Measurements from ENCODE around the gene PNPLA2.

The PNPLA2 gene

DNA sequence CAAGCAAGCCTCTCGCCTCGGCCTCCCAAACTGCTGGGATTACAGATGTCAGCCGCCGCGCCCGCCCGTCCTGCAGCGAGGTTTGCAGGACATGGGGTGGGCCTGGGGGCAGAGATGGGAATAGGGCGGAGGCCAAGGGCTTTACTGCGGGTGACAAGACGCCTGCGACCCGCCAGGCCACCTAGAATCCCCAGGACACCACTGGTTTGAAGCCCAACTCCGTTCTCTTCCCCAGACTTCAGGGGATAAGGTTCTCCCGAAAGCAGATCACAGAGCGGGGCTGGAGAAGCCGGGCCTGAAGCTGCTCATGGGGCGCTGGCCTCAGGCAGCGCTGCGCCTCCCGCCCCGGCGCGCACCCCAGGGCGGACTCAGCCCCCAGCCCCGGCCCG, 23.3 kb downstream of the PNPLA2 start:
- Mint-ChIP-seq H3K9me3 (no peaks in the 10 kb centered on the region), H3K36me3 (ENCODE audit: low read depth) (peaks cover 8% of the 10 kb centered on the region), H3K27me3 (ENCODE audit: low read depth, poor library complexity) (peaks cover 11% of the 10 kb centered on the region), H3K4me3 (peak overlapping the region; percentile 87), H3K27ac (peak overlapping the region; percentile 90), H3K4me1 (peaks cover 40% of the 10 kb centered on the region)
- TF ChIP-seq, protein P1, sequence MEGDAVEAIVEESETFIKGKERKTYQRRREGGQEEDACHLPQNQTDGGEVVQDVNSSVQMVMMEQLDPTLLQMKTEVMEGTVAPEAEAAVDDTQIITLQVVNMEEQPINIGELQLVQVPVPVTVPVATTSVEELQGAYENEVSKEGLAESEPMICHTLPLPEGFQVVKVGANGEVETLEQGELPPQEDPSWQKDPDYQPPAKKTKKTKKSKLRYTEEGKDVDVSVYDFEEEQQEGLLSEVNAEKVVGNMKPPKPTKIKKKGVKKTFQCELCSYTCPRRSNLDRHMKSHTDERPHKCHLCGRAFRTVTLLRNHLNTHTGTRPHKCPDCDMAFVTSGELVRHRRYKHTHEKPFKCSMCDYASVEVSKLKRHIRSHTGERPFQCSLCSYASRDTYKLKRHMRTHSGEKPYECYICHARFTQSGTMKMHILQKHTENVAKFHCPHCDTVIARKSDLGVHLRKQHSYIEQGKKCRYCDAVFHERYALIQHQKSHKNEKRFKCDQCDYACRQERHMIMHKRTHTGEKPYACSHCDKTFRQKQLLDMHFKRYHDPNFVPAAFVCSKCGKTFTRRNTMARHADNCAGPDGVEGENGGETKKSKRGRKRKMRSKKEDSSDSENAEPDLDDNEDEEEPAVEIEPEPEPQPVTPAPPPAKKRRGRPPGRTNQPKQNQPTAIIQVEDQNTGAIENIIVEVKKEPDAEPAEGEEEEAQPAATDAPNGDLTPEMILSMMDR (IDR thresholded peaks at IDR 0.05) = no peak
- no peak for DNase-seq

DNA sequence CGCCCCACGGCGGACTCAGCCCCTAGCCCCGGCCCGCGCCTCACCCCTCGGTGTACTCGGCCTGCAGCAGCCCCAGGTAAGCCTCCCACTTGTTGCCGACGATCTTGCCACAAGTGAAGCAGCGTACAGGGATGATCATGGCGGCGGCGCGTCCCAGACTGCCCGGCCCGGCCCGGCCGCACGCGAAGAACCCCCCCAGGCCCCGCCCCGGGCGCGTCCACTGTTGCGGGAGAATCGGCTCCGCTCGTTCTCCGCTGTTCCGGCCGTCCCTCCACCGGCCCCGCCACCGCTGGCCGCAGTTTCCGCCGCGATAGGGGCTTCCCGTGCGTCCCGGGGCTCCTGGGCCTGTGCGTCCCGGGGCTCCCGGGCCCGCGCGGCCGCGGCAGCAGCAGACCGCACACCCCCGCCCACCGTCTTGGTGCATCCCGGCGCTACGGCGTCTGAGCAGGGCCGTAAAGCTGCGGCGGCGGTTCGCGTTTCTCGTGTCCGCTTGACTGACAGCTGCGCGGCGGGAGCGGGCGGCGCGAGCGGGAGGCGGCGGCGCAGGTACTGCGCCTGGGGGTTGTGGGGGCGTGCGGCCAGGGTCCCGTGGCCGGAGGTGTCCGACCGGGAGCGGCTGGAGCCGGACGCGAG, 23.8 kb downstream of the PNPLA2 start, which contains the start of the genes POLR2L and TSPAN4:
Gene POLR2L (minus strand): TSS at position 160 of the 633 bp plus-strand sequence. CDS start 21 bp downstream, at position 139.
Gene TSPAN4 (plus strand): TSS at position 483 of the 633 bp plus-strand sequence. CDS start 7,453 bp downstream, outside the sequence.
- peaks cover 13% of the 10 kb centered on the region for H3K27me3 Mint-ChIP-seq (ENCODE audit: low read depth, poor library complexity)
- DNase-seq = peak; percentile 91
- H3K4me1 Mint-ChIP-seq = peaks cover 40% of the 10 kb centered on the region
- no peaks in the 10 kb centered on the region for H3K9me3 Mint-ChIP-seq
- TF ChIP-seq, protein P1 (IDR thresholded peaks at IDR 0.05) = no peak
- peak within 1 kb of the TSS; percentile 87 for H3K4me3 Mint-ChIP-seq
- peak within 1 kb of the TSS; percentile 90 for H3K27ac Mint-ChIP-seq
- H3K36me3 Mint-ChIP-seq (ENCODE audit: low read depth) = peaks cover 8% of the 10 kb centered on the region

DNA sequence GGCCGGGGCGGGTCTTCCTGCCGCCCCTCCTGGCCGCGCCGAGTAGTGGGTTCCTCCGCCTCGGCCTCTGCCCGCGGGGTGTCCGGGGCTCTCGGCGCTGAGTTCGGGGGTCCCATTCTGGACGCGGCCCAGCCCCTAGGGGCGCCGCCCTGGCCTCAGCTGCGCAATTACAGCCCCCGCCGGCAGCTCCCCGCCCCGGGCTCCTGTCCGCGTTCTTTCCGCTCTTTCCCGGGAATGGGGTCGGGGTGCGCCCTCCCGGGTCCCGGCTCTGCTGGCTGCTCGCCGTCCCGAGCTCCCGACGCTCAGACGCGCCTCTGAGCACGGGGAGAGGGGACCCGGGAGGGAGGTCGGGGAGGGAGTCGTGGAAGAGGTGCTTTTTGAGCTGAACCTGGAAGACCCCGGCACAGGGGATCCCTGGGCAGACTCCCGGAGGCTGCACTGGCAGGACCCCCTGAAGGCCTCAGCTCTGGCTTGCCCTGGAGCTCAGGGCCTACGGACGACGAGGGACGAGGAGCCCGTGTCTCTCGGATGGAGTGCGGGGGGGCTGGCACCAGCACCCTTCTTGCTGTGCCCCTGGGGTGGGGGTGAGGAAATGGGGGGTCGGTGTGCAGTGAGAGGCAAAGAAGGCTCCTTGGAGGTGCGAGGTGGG, 24.5 kb downstream of the PNPLA2 start:
- Mint-ChIP-seq H3K4me1 (peaks cover 40% of the 10 kb centered on the region), H3K4me3 (peak overlapping the region; percentile 80), H3K9me3 (no peaks in the 10 kb centered on the region), H3K27me3 (ENCODE audit: low read depth, poor library complexity) (peaks cover 13% of the 10 kb centered on the region), H3K27ac (no peak overlapping the region), H3K36me3 (ENCODE audit: low read depth) (peaks cover 8% of the 10 kb centered on the region)
- TF ChIP-seq, protein P1 (IDR thresholded peaks at IDR 0.05) = no peak
- peak; percentile 47 for DNase-seq

DNA sequence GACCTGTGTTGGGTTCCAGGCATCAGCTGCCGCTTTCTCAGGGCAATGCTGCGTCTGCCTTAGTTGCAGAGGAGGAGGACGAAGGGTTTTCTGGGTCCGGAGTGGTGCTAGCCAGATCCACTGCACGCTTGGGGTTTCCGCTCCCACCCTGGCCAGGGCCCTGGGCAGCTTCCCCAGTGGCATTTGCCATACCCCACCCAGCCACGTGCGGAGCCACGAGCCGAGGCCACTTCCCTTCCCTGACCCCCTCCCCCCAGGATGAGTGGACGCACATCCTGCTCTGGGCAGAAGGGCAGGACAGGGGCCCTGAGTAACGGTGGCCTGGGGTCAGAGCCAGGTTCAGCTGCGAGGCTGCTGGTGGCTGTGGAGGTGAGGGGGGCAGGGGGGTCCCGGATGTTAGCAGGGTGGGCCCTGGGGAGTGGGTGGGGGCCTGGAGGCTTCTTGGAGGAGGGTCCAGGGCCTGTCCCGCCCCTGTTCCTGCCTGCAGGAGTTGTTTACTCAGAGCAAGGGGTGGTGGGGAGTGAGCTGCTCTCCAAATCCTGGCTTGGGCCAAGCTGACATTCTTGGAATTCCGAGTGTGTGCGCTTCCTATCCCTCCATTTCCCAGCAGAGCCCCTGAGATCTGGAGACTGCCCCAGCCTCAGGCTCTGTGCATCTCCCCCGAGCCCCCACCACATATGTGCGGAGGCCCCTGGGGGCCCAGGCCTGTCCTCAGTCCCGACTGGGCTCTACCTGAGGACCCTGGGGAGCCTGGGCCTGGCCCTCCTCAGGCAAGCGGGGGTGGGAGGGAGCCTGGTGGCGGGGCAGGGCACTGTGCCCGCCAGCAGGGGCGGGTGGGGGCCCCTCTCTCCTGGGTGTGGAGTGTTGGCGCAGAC, 25.3 kb downstream of the PNPLA2 start:
- H3K27me3 Mint-ChIP-seq (ENCODE audit: low read depth, poor library complexity) = peaks cover 20% of the 10 kb centered on the region
- H3K4me3 Mint-ChIP-seq = peak overlapping the region; percentile 80
- peak; percentile 70 for DNase-seq
- H3K27ac Mint-ChIP-seq = no peak overlapping the region
- TF ChIP-seq, protein P1 (IDR thresholded peaks at IDR 0.05) = no peak
- peaks cover 40% of the 10 kb centered on the region for H3K4me1 Mint-ChIP-seq
- no peaks in the 10 kb centered on the region for H3K9me3 Mint-ChIP-seq
- H3K36me3 Mint-ChIP-seq (ENCODE audit: low read depth) = peaks cover 8% of the 10 kb centered on the region

DNA sequence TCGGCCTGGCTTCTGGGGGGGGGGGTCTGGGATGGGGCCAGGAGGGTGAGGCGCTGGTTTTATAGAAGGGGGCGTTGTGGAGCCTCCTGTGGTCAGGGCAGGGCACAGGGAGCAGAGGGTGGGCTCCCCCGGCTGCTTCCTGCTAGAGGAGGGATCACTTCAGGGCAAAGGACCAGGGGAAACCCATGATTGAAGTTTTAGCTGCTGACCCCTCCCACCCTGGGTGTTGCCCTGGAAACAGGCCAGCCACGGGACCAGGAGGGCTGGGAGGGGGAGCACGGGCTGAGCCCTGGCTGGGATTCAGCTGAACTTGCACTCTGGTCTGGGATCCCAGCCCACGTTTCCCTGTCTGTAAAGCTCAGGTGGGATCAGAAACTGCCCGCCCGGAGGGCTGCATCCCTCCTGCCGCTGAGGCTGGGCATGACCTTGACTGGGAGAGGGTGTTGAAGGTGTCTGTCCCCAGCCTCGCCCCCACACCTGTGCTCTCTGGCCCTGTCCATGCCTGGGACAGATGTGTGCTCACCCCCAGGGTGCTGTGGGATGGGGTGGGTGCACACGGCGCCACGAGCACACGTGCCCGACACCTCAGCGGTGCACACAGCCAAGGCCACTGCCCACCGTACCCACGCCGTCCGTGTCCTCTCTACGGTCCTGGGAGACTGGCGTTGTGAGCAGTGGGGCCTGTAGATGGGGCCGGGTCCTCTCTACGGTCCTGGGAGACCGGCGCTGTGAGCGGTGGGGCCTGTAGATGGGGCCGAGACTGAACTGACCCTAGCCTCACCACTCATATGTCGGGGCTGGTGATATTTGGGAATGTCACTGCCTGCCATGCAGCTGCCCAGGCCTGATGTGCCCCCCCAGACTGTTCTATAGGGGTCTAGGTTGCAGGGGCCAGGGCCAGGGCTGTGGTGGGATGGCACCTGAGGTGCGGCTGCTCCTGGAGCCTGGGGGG, 26.3 kb downstream of the PNPLA2 start:
- Mint-ChIP-seq H3K27ac (peak overlapping the region; percentile 72), H3K4me1 (peaks cover 40% of the 10 kb centered on the region), H3K36me3 (ENCODE audit: low read depth) (peaks cover 8% of the 10 kb centered on the region), H3K27me3 (ENCODE audit: low read depth, poor library complexity) (peaks cover 20% of the 10 kb centered on the region), H3K9me3 (no peaks in the 10 kb centered on the region), H3K4me3 (peak overlapping the region; percentile 64)
- TF ChIP-seq, protein P1 (IDR thresholded peaks at IDR 0.05) = no peak
- peak; percentile 81 for DNase-seq

All from nephron progenitor cell (in vitro differentiated cells).